Measurements from ENCODE around the gene ARL5A.

The ARL5A gene

GRCh38 chr2:151766437-151767153 is 61.6 kb downstream of the ARL5A start:
- H3K4me3 ChIP-seq (ENCODE audit: low read depth, low read length): no peak overlapping the region
- no peak for TF ChIP-seq CTCF (IDR thresholded peaks at IDR 0.05; ENCODE audit: low read depth, low read length, missing control alignments)
- no peak for DNase-seq (ENCODE audit: low read depth)

GRCh38 chr2:151765760-151766410 is 62.3 kb downstream of the ARL5A start:
- no peak overlapping the region for H3K4me3 ChIP-seq (ENCODE audit: low read depth, low read length)
- DNase-seq (ENCODE audit: low read depth): no peak
- no peak for TF ChIP-seq CTCF (IDR thresholded peaks at IDR 0.05; ENCODE audit: low read depth, low read length, missing control alignments)

- TF ChIP-seq CTCF (IDR thresholded peaks at IDR 0.05; ENCODE audit: low read depth, low read length, missing control alignments): no peak
- no peak for DNase-seq (ENCODE audit: low read depth)
- no peak overlapping the region for H3K4me3 ChIP-seq (ENCODE audit: low read depth, low read length)
These were observed 65.5 kb downstream of the ARL5A start for GRCh38 chr2:151762694-151763093.

- no peak for DNase-seq (ENCODE audit: low read depth)
- no peak overlapping the region for H3K4me3 ChIP-seq (ENCODE audit: low read depth, low read length)
- no peak for TF ChIP-seq CTCF (IDR thresholded peaks at IDR 0.05; ENCODE audit: low read depth, low read length, missing control alignments)
These were observed 66.5 kb downstream of the ARL5A start for GRCh38 chr2:151761687-151762086.

GRCh38 chr2:151761193-151761592 is 67.0 kb downstream of the ARL5A start:
- no peak for DNase-seq (ENCODE audit: low read depth)
- no peak for TF ChIP-seq CTCF (IDR thresholded peaks at IDR 0.05; ENCODE audit: low read depth, low read length, missing control alignments)
- H3K4me3 ChIP-seq (ENCODE audit: low read depth, low read length): no peak overlapping the region

GRCh38 chr2:151760139-151760650 is 68.0 kb downstream of the ARL5A start:
- DNase-seq (ENCODE audit: low read depth): no peak
- TF ChIP-seq CTCF (IDR thresholded peaks at IDR 0.05; ENCODE audit: low read depth, low read length, missing control alignments): no peak
- no peak overlapping the region for H3K4me3 ChIP-seq (ENCODE audit: low read depth, low read length)
